GM21576 (cell line): Measurements from ENCODE around the gene TNIK.
"Not testable (repeated sequence)": the region's sequence is repeated elsewhere in the genome, so short reads cannot be mapped to it uniquely, and the experiment has no call there.

Experiments
- ATAC-seq: cut with Tn5 transposase; IDR thresholded peaks from one replicate; pipeline ENCODE4 v1.9.1; 2021; ENCODE audit warnings: mild to moderate bottlenecking, moderate library complexity; ENCODE audit not compliant: unreplicated experiment

The TNIK gene

GRCh38 chr3:171266034-171266739, 194.0 kb downstream of the TNIK start:
- ATAC-seq = no peak

- ATAC-seq = no peak
These were observed 195.4 kb downstream of the TNIK start for GRCh38 chr3:171264758-171265157.

GRCh38 chr3:171262431-171262830, 197.8 kb downstream of the TNIK start:
- no peak for ATAC-seq

GRCh38 chr3:171261487-171261886, 198.7 kb downstream of the TNIK start:
- ATAC-seq = no peak

- ATAC-seq = no peak
These were observed 199.3 kb downstream of the TNIK start for GRCh38 chr3:171260899-171261298.

GRCh38 chr3:171260466-171260865, 199.7 kb downstream of the TNIK start:
- no peak for ATAC-seq

- no peak for ATAC-seq
These were observed 201.9 kb downstream of the TNIK start for GRCh38 chr3:171258316-171258715.

GRCh38 chr3:171257251-171258203, 202.7 kb downstream of the TNIK start:
- peak; percentile 65 for ATAC-seq

- ATAC-seq = peak; percentile 7
These were observed 203.6 kb downstream of the TNIK start for GRCh38 chr3:171256445-171257250.

GRCh38 chr3:171255236-171255806, 204.9 kb downstream of the TNIK start:
- peak; percentile 51 for ATAC-seq

GRCh38 chr3:171254315-171254714, 205.9 kb downstream of the TNIK start:
- no peak for ATAC-seq

GRCh38 chr3:171251835-171252234, 208.4 kb downstream of the TNIK start:
- no peak for ATAC-seq

- ATAC-seq = no peak
These were observed 209.8 kb downstream of the TNIK start for GRCh38 chr3:171250444-171250843.

- peak; percentile 6 for ATAC-seq
These were observed 211.0 kb downstream of the TNIK start for GRCh38 chr3:171249245-171249644.

GRCh38 chr3:171248426-171249111, 211.6 kb downstream of the TNIK start:
- peak; percentile 75 for ATAC-seq

GRCh38 chr3:171245796-171246765, 214.1 kb downstream of the TNIK start:
- ATAC-seq = no peak

GRCh38 chr3:171242951-171243350, 217.3 kb downstream of the TNIK start:
- ATAC-seq = no peak

GRCh38 chr3:171242170-171242569, 218.0 kb downstream of the TNIK start:
- ATAC-seq = no peak

- ATAC-seq = not testable (repeated sequence)
These were observed 218.6 kb downstream of the TNIK start for GRCh38 chr3:171241655-171242054.
